ENCODE measurements around the gene PTPN9.

GRCh38 chr15:75589071-75589470, 10.0 kb upstream of the PTPN9 start:
- TF ChIP-seq CTCF (IDR thresholded peaks at IDR 0.05): no peak
- no peak for TF ChIP-seq EZH2 (IDR thresholded peaks at IDR 0.05; ENCODE audit: borderline replicate concordance, insufficient read depth, low read depth, low read length, poor library complexity, severe bottlenecking)

Data from B cell (primary cell).